ENCODE results near the gene CCDC158.
"Not testable (repeated sequence)": the region's sequence is repeated elsewhere in the genome, so short reads cannot be mapped to it uniquely, and the experiment has no call there.

CCDC158 gene

DNA sequence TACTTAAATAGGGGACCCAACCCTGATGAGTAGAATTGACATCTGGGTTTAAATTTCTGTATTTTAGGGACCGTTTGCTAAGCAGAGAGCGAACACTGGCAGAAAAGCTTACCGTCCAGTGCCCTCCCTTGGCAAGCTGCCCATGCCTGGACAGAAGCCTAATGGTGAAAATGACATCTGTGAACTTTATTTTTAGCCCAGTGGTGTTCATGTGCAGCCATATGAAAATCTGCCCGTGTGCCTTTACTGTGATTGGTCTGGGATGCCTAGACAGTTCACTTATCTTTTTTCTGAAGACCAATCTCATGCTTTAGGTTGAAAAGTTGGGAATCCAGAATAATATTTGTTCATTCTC is 113.3 kb downstream of the CCDC158 start:
- no peak for DNase-seq

- DNase-seq = peak in 1 of 2 experiments; percentile 13
These were observed 113.9 kb downstream of the CCDC158 start for GRCh38 chr4:76306882-76307659.

GRCh38 chr4:76305971-76306881 is 114.7 kb downstream of the CCDC158 start, which contains the start of gene STBD1:
TSS of gene STBD1 (plus strand) at chr4:76306733. CDS start at chr4:76306770, 37 bp downstream.
- peak; percentile 52 to 55 for DNase-seq

DNA sequence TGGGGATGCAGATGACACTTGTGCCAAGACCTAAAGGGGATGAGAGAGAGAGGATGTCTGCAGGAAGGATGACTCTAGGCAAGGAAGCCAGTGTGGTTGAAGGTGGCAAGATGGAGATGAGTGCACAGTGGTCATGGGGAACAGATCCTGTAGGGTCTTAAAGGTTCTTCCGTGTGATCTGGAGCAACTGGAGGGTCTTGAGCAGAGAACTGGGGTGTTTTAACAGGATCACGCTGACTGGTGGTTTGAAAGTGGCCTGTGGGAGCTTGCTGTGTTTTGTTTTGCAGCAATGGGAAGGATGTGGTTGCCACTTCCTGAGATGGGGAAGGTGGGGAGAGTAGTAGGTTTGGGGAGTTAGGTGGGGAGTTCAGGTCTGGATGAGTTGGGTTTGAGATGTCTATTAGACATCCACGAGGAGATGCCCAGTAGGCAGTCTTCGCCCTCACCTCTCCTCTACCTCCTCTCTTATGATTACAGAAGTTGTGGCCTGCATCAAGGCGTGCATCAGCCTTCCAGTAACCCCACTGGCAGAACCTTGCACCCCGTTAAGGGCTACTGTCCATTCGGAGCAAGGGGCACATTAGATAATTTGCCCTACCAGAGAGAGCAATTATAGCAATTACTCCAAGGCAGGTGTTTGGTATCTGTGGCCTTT is 115.8 kb downstream of the CCDC158 start:
- peak; percentile 57 to 64 for DNase-seq

- peak; percentile 16 to 34 for DNase-seq
These were observed 118.0 kb downstream of the CCDC158 start for GRCh38 chr4:76302826-76303438.

DNA sequence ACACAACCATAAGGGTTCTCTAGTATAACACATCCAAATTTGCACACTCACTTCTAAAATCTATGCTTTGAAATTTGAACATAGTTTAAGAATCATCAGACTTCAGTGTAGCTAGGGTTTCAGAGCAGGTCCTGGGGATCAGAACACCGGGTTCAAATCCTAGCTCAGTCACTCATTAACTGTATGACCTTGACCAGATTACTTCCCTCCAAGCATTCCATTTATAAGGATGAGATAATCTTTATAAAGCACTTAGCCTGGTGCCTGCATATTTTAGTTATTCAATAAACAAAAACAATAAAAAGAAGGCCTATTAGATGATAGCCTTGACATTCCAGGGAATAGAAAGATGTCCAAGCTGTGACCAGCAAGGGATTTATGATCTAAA is 119.2 kb downstream of the CCDC158 start:
- no peak for DNase-seq

GRCh38 chr4:76301068-76301774 is 119.7 kb downstream of the CCDC158 start:
- peak; percentile 86 to 87 for DNase-seq

DNA sequence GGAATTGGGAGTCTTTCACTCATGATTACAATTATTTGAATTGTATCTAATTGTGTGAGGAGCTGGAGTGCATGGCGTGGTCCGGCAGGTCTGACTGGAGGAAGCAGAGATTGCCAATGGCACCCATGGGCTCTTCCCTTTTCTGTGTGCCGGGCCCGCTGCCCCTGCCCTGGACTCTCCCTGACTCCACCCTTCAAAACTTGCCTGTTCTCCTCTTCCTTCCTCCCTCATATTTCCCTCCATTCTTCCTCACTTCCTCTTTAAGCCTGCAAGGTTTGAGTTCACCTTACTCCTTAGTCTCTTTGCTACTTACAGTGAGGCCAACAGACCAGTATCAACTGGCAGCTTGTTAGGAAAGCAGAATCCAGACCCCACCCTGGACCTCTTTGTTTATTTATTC is 120.9 kb downstream of the CCDC158 start:
- peak; percentile 29 to 41 for DNase-seq

DNA sequence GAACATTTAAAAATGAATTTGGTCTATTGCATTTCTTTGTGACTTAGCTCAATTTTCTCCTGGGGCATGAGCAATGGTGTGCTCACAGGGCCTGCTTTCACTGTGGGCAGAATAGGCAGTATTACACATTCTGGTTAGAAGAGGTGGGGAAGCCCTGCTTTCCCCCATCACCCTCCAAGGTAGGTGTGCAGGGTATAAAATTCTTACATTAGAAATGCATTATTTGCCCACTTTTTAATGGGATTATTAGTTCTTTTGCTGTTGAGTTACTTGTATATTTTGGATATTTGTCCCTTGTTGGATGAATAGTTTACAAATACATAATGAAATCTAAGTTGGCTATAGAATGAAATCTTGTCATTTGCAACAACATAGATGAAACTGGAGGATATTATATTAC is 122.7 kb downstream of the CCDC158 start:
- DNase-seq = no peak

GRCh38 chr4:76296286-76296820 is 124.6 kb downstream of the CCDC158 start:
- peak; percentile 25 to 26 for DNase-seq

DNA sequence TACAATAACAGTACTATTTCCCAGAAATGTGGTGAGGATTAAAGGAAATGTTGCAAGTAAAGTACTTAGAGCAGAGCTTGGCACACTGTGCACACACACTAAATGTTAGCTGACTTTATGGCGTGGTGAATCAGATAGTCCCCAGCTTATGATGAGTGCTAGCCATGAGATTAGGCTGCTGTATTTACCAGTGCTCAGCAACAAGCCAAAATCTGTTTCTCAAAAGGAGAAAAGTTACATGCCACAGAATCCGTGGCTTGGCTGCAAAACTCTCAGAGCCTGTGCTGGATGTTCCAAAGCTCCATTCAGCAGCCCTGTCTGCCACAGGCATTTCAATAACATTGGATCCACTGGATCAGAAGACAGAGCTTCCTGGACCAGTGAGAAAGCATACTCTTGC is 127.2 kb downstream of the CCDC158 start:
- DNase-seq = no peak

- no peak for DNase-seq
These were observed 128.2 kb downstream of the CCDC158 start for GRCh38 chr4:76292730-76293129.

- DNase-seq = not testable (repeated sequence)
These were observed 133.1 kb downstream of the CCDC158 start for GRCh38 chr4:76287811-76288210.

GRCh38 chr4:76283900-76284299 is 137.0 kb downstream of the CCDC158 start:
- no peak for DNase-seq

DNA sequence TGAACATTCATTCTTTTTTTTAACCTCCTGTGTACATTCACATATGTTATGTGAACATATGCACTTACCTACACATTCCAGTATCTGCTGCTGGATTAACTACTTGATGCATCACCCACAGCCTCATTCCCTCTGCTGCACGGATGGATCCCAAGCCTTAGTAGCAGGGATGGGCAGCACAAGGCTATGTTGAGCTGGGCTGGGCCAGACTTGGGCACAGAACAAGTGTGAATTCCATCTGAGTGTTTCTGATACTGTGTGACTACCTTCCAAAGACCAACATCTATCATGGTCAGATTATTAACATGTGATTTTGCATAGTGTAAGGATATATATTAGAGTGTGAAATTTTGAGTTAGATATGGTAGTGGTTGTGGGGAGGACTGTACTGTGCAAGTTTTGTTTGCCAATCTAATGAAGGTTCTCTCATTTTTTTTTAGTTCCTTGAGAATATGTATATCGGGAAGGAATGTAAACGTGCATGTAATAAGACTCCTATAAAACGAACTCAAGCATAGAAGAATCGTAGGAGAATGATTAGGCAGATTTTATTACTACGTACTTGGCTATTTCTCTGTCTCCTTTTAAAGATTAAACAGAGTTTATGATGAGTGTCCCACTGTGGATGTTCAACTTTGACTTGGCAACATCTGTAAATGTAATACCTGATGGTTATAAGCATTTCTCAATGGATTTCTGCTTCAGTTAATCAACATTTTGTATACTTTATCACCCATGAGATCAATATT is 137.8 kb downstream of the CCDC158 start:
- DNase-seq = no peak

GRCh38 chr4:76281594-76281993 is 139.3 kb downstream of the CCDC158 start:
- not testable (repeated sequence) for DNase-seq

- DNase-seq = no peak
These were observed 140.2 kb downstream of the CCDC158 start for GRCh38 chr4:76280488-76281441.

GRCh38 chr4:76279462-76279861 is 141.5 kb downstream of the CCDC158 start:
- no peak for DNase-seq

- DNase-seq = no peak
These were observed 142.4 kb downstream of the CCDC158 start for GRCh38 chr4:76278583-76278982.

- DNase-seq = no peak
These were observed 143.3 kb downstream of the CCDC158 start for GRCh38 chr4:76277667-76278066.
